K562 (cell line): ENCODE results near the gene UBE2V1. TPM values are rescaled to one million over a fixed set of nuclear protein-coding genes. Genes with fewer than 3 reads are reported as not detected.

ENCODE experiments used
- ATAC-seq: fragments of 200-7000 bp; cut with Tn5 transposase; 3 replicates; pipeline ENCODE4 v1.9.1; 2020; ENCODE audit warnings: moderate library complexity
- BruUV-seq: library from RNA; stranded (reverse); fragments of 400-500 nt; replicated peaks from 2 replicates; lab custom pipeline; 2021; lab: Mats Ljungman, UMichigan
- CTCF ChIA-PET: fragments of 300-600 bp; formaldehyde crosslinking; extraction: SDS; loops from one replicate; lab custom pipeline; 2021; ENCODE audit warnings: low intra/inter-chr PET ratio; lab: Yijun Ruan, JAX
- POLR2A ChIA-PET: fragments of 300-600, 350-650 bp; sonication (Branson Sonifier 250); formaldehyde crosslinking; extraction: SDS; loops from one replicate; lab custom pipeline; 2021; ENCODE audit warnings: antibody characterized with exemption, inconsistent platforms; lab: Yijun Ruan, JAX
- DNase-seq, 4 experiments: peaks; one replicate each; pipeline versions ENCODE4 v3.0.0 to v3.0.0-alpha.2; 2011 to 2018; ENCODE audit warnings: low spot score in 3 of 4, mixed read lengths in 3 of 4; ENCODE audit errors: extremely low read depth in 1 of 4
- FAIRE-seq: peaks from 2 replicates; lab custom pipeline; 2011; peaks lifted over from hg19 to GRCh38; lab: Jason Lieb, UNC
- H2AFZ ChIP-seq: 2 replicates; pipeline ENCODE4 v1.6.0; 2011; ENCODE audit warnings: low read depth, low read length, control low read depth, inconsistent platforms
- H3K27ac ChIP-seq: fragments of 200-600 bp; 3 replicates; pipeline ENCODE4 v1.8.0; 2011; ENCODE audit warnings: low read depth, mild to moderate bottlenecking, control low read depth, inconsistent platforms, low read length, moderate library complexity, mixed read lengths; ENCODE audit errors: extremely low read depth
- H3K27me3 ChIP-seq, 2 experiments: fragments of 300-600 bp in 1 of 2; 2 replicates in 1 of 2; 3 replicates in 1 of 2; pipeline versions ENCODE4 v1.6.0 to v1.8.0; 2011; ENCODE audit warnings: inconsistent platforms in 2 of 2, low read length in 2 of 2, mild to moderate bottlenecking in 1 of 2, mixed read lengths in 1 of 2, moderate library complexity in 1 of 2; ENCODE audit not compliant: control insufficient read depth in 2 of 2, insufficient read depth in 2 of 2
- H3K36me3 ChIP-seq: fragments of 300-600 bp; 3 replicates; pipeline ENCODE4 v1.8.0; 2011; ENCODE audit warnings: mild to moderate bottlenecking, low read length, inconsistent platforms; ENCODE audit not compliant: control insufficient read depth, insufficient read depth
- H3K4me1 ChIP-seq, 2 experiments: fragments of 200-600 bp in 1 of 2; replicated peaks in 1 of 2; 2 replicates in 1 of 2; 3 replicates in 1 of 2; pipeline versions ENCODE4 v1.5.1 to v1.8.0; 2011; ENCODE audit warnings: inconsistent platforms in 2 of 2, low read length in 2 of 2, mild to moderate bottlenecking in 1 of 2, mixed read lengths in 1 of 2, moderate library complexity in 1 of 2; ENCODE audit not compliant: control insufficient read depth in 2 of 2, insufficient read depth in 2 of 2
- H3K4me2 ChIP-seq: 2 replicates; pipeline ENCODE4 v1.6.1; 2011; ENCODE audit warnings: low read length, control low read depth, inconsistent platforms, mixed read lengths; ENCODE audit not compliant: insufficient read depth
- H3K4me3 ChIP-seq: fragments of 200-600 bp; sonication (generic), shearing (Covaris generic); 2 replicates; pipeline ENCODE4 v1.5.1; 2016; ENCODE audit warnings: control low read depth, inconsistent platforms
- H3K79me2 ChIP-seq: fragments of 200-600 bp; 3 replicates; pipeline ENCODE4 v1.8.0; 2011; ENCODE audit warnings: low read length, inconsistent platforms; ENCODE audit not compliant: control insufficient read depth, insufficient read depth
- H3K9ac ChIP-seq, 2 experiments: 2 replicates each; pipeline versions ENCODE4 v1.6.0 to v1.6.1; 2011; ENCODE audit warnings: low read depth in 2 of 2, low read length in 2 of 2, control low read depth in 1 of 2, inconsistent platforms in 1 of 2, mild to moderate bottlenecking in 1 of 2, mixed read lengths in 1 of 2; ENCODE audit not compliant: insufficient read depth in 1 of 2
- H3K9me1 ChIP-seq: one replicate; pipeline ENCODE4 v1.6.0; 2011; ENCODE audit warnings: inconsistent platforms, mild to moderate bottlenecking, low read length, moderate library complexity; ENCODE audit not compliant: control insufficient read depth, insufficient read depth
- H3K9me3 ChIP-seq: replicated peaks from 2 replicates; pipeline ENCODE4 v1.5.1; 2011; ENCODE audit warnings: low read depth, low read length, inconsistent platforms; ENCODE audit not compliant: control insufficient read depth, insufficient read depth
- H4K20me1 ChIP-seq: replicated peaks from 2 replicates; pipeline ENCODE4 v1.6.1; 2011; ENCODE audit warnings: low read length, inconsistent platforms, mixed read lengths; ENCODE audit not compliant: control insufficient read depth, insufficient read depth
- BCOR ChIP-seq: fragments of 450-650 bp; IDR thresholded peaks from 2 replicates; pipeline ENCODE4 v1.6.1; 2016
- ESRRA ChIP-seq: fragments of 450-650 bp; IDR thresholded peaks from 2 replicates; pipeline ENCODE4 v1.6.1; 2014; ENCODE audit warnings: low read depth, mild to moderate bottlenecking, moderate library complexity, borderline replicate concordance
- MEIS2 ChIP-seq: fragments of 450-650 bp; IDR thresholded peaks from 2 replicates; pipeline ENCODE4 v1.6.1; 2014; ENCODE audit warnings: mild to moderate bottlenecking; ENCODE audit not compliant: partially characterized antibody
- RBM25 ChIP-seq: fragments of 200-400 bp; formaldehyde crosslinking; IDR thresholded peaks from 2 replicates; pipeline ENCODE4 v1.6.1; 2018; ENCODE audit warnings: low read length, low read depth, moderate library complexity; ENCODE audit not compliant: severe bottlenecking
- SMARCA5 ChIP-seq: fragments of 450-650 bp; IDR thresholded peaks from 2 replicates; pipeline ENCODE4 v1.6.1; 2016
- WGBS: fragments of 100-300 bp; shearing (Covaris generic); methylation state at CpG from one replicate; pipeline ENCODE4 v1.1.6; 2016; ENCODE audit warnings: low coverage, mixed read lengths; ENCODE audit not compliant: insufficient coverage; ENCODE audit errors: missing lambda C conversion rate; 5-methylcytosine and 5-hydroxymethylcytosine counted together
- in situ Hi-C: fragments of 300-500 bp; cut with MboI; formaldehyde crosslinking; loops from 4 replicates; pipeline ENCODE4 v1.15.0; 2018; ENCODE audit warnings: inconsistent platforms, mixed read lengths
- intact Hi-C: fragments of 100-400 bp; cut with micrococcal nuclease; formaldehyde crosslinking; loops from 2 replicates; pipeline ENCODE4 v1.14.2; 2022
- polyA plus RNA-seq, 8 experiments: library from polyadenylated mRNA; depleted of rRNA in 4 of 8; stranded (reverse) in 5 of 8; unstranded in 3 of 8; fragments of >200 nt; fragmentation: Nextera tagmentation in 2 of 8; fragmentation: Illumina TruSeq in 1 of 8; extraction: Ambion mirVana in 2 of 8; extraction: Trizol in 1 of 8; gene quantifications; 2 replicates each; pipeline versions ENCODE4 v1.2.1 to v1.2.3, GENCODE V29; 2011 to 2014; ENCODE audit warnings: inconsistent platforms in 1 of 8, missing spikeins in 1 of 8
- total RNA-seq, 7 experiments: library from RNA; depleted of rRNA in 6 of 7; stranded (reverse); fragments of >200 nt in 6 of 7; fragmentation: Illumina TruSeq in 2 of 7; extraction: Trizol in 2 of 7; gene quantifications; 2 replicates each; pipeline versions ENCODE4 v1.2.1 to v1.2.3, GENCODE V29; 2011 to 2021; ENCODE audit warnings: low replicate concordance in 1 of 7
- TF ChIP-seq, protein P1 (sequence below): sonication (generic); formaldehyde crosslinking; IDR thresholded peaks from 2 replicates; pipeline ENCODE4 v1.8.1; 2022; ENCODE audit warnings: missing genetic modification reagents

UBE2V1 gene
- total and polyA plus RNA-seq, 9 of the 15 experiments (the other 6 are each of a cell fraction or from before 2014, with no cell fraction given), result 93.0 to 357 (median 119) TPM

DNA sequence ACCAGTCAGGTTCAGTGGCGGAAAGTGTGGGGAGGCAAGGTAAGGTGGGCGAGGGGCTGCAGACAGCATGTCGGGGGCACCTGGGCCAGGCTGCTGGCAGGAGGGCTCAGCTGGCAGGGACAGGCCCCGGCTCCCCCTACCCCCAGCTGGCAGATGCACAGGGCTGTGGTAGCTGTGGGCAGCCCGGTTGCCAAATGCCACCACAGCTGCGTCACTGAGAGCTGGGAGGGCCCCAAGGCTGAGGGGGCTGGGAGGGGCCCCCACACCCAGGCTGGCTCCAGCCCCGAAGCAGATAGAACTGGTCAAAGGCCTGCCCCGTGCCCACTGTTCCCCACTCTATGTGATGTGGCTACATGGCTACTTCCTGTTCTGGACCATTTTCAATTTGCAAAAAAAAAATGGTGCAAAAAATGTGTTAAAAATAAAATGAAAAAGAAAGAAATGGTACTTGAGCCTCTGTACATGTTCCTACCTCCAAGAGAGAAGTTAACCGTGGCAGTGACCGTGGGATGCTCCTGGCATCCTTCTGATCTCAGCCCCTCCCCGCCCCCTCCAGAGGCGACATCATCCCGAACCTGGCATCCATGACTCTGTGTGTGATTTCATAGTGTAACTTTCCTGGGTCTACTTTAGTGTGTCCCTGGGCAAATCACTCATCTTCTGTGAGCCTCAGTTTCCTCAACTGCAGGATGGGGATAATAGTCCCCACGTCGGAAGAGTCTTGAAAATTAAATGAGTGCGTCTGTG is 64.4 kb downstream of the UBE2V1 start:
- no peak overlapping the region for H3K9ac ChIP-seq
- peaks cover 0 to 27% of the 10 kb centered on the region in 2 experiments; a peak in 3 of 5 replicates for H3K4me1 ChIP-seq
- H3K27ac ChIP-seq, result no peak overlapping the region
- CTCF ChIA-PET, result no interaction called here
- no TSS peak for BruUV-seq
- no peaks in the 10 kb centered on the region for H4K20me1 ChIP-seq
- no peak for ATAC-seq
- TF ChIP-seq SMARCA5 (no peak), RBM25 (peak; percentile 8)
- H3K36me3 ChIP-seq, result no peaks in the 10 kb centered on the region
- in situ Hi-C loops, result no loop called here
- H3K4me3 ChIP-seq, result no peak overlapping the region
- intact Hi-C loops, result no loop called here
- WGBS, result 12% methylated on average over 12 of the region's 16 CpGs
- DNase-seq, result no peak
- POLR2A ChIA-PET, result interaction anchor here (0.6 to 1.4 kb wide), 2 partner anchors 62 to 402 kb away, joined by 3 to 7 read pairs; no protein-coding TSS in a partner anchor
- H3K9me3 ChIP-seq, result no peaks in the 10 kb centered on the region
- no peaks in the 10 kb centered on the region for H3K79me2 ChIP-seq
- peaks cover 0 to 5% of the 10 kb centered on the region in 2 experiments; a peak in 1 of 5 replicates for H3K27me3 ChIP-seq
- H3K4me2 ChIP-seq, result no peak overlapping the region
- H3K9me1 ChIP-seq, result no peaks in the 10 kb centered on the region
- FAIRE-seq, result no peak
- H2AFZ ChIP-seq, result no peak overlapping the region

DNA sequence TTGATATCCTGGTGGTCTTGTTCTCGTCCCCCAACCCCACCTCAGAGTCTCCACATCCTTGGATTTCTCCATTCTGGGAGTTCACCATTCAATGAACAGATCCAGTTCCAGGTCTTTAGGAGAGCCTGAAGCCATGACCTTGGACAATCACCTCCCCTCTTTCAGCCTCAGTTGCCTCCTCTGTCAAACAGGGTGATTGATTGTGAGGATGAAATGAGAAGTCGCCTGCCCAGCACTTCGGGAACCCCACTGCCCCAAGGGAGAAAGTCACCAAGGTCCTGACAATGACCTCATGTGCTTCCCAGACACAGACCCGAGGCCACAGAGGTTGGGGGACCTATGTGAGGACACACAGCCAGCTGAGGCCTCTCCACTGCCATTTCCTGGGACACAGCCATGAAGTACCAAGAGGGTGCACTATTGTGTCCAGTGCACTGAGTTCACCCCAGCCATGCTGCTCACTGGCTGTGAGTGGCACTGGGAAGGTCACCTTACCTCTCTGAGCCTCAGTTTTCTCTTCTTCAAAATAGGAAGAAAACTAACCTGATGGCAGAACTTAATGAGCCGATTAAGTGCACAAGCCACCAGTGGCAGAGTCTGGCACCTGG is 68.5 kb downstream of the UBE2V1 start:
- in situ Hi-C loops, result no loop called here
- DNase-seq, result no peak
- TF ChIP-seq, protein P1, sequence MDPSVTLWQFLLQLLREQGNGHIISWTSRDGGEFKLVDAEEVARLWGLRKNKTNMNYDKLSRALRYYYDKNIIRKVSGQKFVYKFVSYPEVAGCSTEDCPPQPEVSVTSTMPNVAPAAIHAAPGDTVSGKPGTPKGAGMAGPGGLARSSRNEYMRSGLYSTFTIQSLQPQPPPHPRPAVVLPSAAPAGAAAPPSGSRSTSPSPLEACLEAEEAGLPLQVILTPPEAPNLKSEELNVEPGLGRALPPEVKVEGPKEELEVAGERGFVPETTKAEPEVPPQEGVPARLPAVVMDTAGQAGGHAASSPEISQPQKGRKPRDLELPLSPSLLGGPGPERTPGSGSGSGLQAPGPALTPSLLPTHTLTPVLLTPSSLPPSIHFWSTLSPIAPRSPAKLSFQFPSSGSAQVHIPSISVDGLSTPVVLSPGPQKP (CRISPR knock-in tag), result no peak
- TF ChIP-seq ESRRA, result peak; percentile 55; the same call in 1 of the 2 replicates
- TF ChIP-seq MEIS2, result peak; percentile 11
- 0 out of 2 replicates have a peak, but pooled peaks have one; percentile 5 for TF ChIP-seq BCOR
- TF ChIP-seq, all 486 proteins: peak for 3
- no peak for FAIRE-seq
- Histone ChIP-seq H3K4me3 (no peak overlapping the region), H3K36me3 (no peaks in the 10 kb centered on the region), H3K9ac (peak overlapping the region in 1 of 2 experiments; percentile 23; a peak in 1 of 4 replicates), H3K79me2 (no peaks in the 10 kb centered on the region), H3K27me3 (peaks cover 0 to 5% of the 10 kb centered on the region in 2 experiments; a peak in 1 of 5 replicates), H3K4me1 (peaks cover 0 to 28% of the 10 kb centered on the region in 2 experiments; a peak in 2 of 5 replicates), H2AFZ (peak overlapping the region; percentile 52), H3K27ac (no peak overlapping the region), H3K9me1 (no peaks in the 10 kb centered on the region), H3K4me2 (no peak overlapping the region), H3K9me3 (no peaks in the 10 kb centered on the region), H4K20me1 (no peaks in the 10 kb centered on the region)
- ChIA-PET POLR2A (interaction anchor here (0.5 to 0.8 kb wide), 3 partner anchors 58 to 170 kb away, joined by 3 read pairs; no protein-coding TSS in a partner anchor), CTCF (no interaction called here)
- ATAC-seq, result no peak
- 53% methylated on average over 5 of the region's 5 CpGs for WGBS
- BruUV-seq, result no TSS peak
- intact Hi-C loops, result no loop called here
